HG03108 (cell line): ENCODE results near the gene BAHCC1.

Experiments
- ATAC-seq: cut with Tn5 transposase; IDR thresholded peaks from one replicate; pipeline ENCODE4 v1.9.1; 2021; ENCODE audit warnings: moderate library complexity; ENCODE audit not compliant: unreplicated experiment

BAHCC1 gene

GRCh38 chr17:81366648-81367047 lies 28.6 kb upstream of the BAHCC1 start:
- no peak for ATAC-seq

- no peak for ATAC-seq
Measured at GRCh38 chr17:81367171-81367570, 28.1 kb upstream of the BAHCC1 start.

- ATAC-seq, result no peak
Measured at GRCh38 chr17:81368161-81369022, 26.9 kb upstream of the BAHCC1 start.

- no peak for ATAC-seq
Measured at GRCh38 chr17:81370294-81370693, 25.0 kb upstream of the BAHCC1 start.

GRCh38 chr17:81371910-81372760 lies 23.1 kb upstream of the BAHCC1 start:
- ATAC-seq, result no peak

GRCh38 chr17:81373536-81374160 lies 21.6 kb upstream of the BAHCC1 start:
- ATAC-seq, result no peak

- no peak for ATAC-seq
Measured at GRCh38 chr17:81374890-81375289, 20.4 kb upstream of the BAHCC1 start.

- ATAC-seq, result no peak
Measured at GRCh38 chr17:81376946-81377714, 18.1 kb upstream of the BAHCC1 start.

GRCh38 chr17:81378941-81379511 lies 16.2 kb upstream of the BAHCC1 start:
- no peak for ATAC-seq

- ATAC-seq, result no peak
Measured at GRCh38 chr17:81379523-81379942, 15.7 kb upstream of the BAHCC1 start.

GRCh38 chr17:81380131-81380530 lies 15.1 kb upstream of the BAHCC1 start:
- no peak for ATAC-seq

GRCh38 chr17:81380666-81381518 lies 14.4 kb upstream of the BAHCC1 start:
- ATAC-seq, result no peak

- ATAC-seq, result no peak
Measured at GRCh38 chr17:81381632-81382577, 13.4 kb upstream of the BAHCC1 start.

GRCh38 chr17:81382851-81383250 lies 12.4 kb upstream of the BAHCC1 start:
- ATAC-seq, result no peak

GRCh38 chr17:81383504-81384421 lies 11.5 kb upstream of the BAHCC1 start:
- ATAC-seq, result no peak

- ATAC-seq, result no peak
Measured at GRCh38 chr17:81384929-81385319, 10.3 kb upstream of the BAHCC1 start.
